Measurements from ENCODE around the gene MICAL3. TPM values are rescaled to one million over a fixed set of nuclear protein-coding genes. Genes with fewer than 3 reads are reported as not detected.

MICAL3 gene
- total RNA-seq, 1 donor from 2014 or later: 31.2 TPM

- intact Hi-C loops (cut with DNase I): no loop called here
- DNase-seq: no peak
- Histone ChIP-seq H3K27ac (no peak overlapping the region), H3K4me1 (peaks cover 12% of the 10 kb centered on the region), H3K9me3 (no peaks in the 10 kb centered on the region), H3K27me3 (no peaks in the 10 kb centered on the region), H3K4me3 (no peak overlapping the region), H3K36me3 (no peaks in the 10 kb centered on the region)
- peak; percentile 25 for ATAC-seq
- no peak for TF ChIP-seq CTCF (IDR thresholded peaks at IDR 0.05)
Measured at GRCh38 chr22:17842386-17842785, 182.0 kb downstream of the MICAL3 start.

- H3K9me3 ChIP-seq: no peaks in the 10 kb centered on the region
- no peaks in the 10 kb centered on the region for H3K27me3 ChIP-seq
- no peak overlapping the region for H3K4me3 ChIP-seq
- ATAC-seq (no peak), DNase-seq (no peak)
- H3K27ac ChIP-seq: no peak overlapping the region
- peaks cover 10% of the 10 kb centered on the region for H3K4me1 ChIP-seq
- H3K36me3 ChIP-seq: no peaks in the 10 kb centered on the region
- intact Hi-C loops (cut with DNase I): no loop called here
- no peak for TF ChIP-seq CTCF (IDR thresholded peaks at IDR 0.05)
Measured at GRCh38 chr22:17841836-17842235, 182.5 kb downstream of the MICAL3 start.

- Histone ChIP-seq H3K9me3 (no peaks in the 10 kb centered on the region), H3K36me3 (no peaks in the 10 kb centered on the region), H3K27me3 (no peaks in the 10 kb centered on the region), H3K4me1 (no peaks in the 10 kb centered on the region), H3K27ac (no peak overlapping the region), H3K4me3 (no peak overlapping the region)
- ATAC-seq (no peak), DNase-seq (no peak)
- no peak for TF ChIP-seq CTCF (IDR thresholded peaks at IDR 0.05)
- intact Hi-C loops (cut with DNase I): no loop called here
Measured at GRCh38 chr22:17838180-17838865, 186.0 kb downstream of the MICAL3 start.

DNA sequence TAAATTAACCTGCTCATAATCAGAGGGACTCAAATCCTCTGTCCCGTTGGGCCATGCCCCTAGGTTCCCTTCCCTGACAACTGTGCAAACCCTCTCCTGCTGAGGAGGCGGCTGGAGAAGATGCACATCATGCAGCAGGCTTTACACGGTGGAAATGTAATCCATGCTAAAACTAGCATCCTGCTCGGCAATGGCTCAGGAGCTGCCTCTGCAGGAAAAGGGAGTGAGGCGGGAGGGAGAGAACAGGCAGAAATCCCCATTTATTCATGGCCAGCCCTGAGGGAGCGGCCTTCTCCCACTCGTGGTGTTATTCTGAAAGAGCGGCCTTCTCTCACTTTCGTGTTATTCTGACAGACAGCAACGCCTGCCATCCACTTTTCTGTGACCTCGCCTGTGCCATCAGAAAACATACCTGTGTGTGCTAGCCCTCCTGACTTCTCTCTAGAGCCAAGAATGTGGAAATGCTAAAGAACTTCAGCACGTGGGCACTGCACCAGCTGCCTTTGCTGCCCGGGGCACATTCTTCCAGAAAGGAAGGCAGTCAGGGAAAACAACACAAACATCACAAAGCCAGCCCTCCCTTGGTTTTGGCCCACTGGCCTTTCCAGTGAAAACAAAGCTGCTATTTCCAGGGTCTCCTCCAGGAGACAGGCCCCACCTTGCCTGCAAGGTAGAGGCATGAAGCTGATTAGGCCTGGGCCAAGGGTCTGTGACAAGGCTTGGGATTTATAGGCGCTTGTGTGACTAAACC is 187.2 kb downstream of the MICAL3 start:
- intact Hi-C loops (cut with DNase I): no loop called here
- H3K27ac ChIP-seq: no peak overlapping the region
- no peaks in the 10 kb centered on the region for H3K36me3 ChIP-seq
- no peaks in the 10 kb centered on the region for H3K9me3 ChIP-seq
- H3K4me3 ChIP-seq: no peak overlapping the region
- H3K4me1 ChIP-seq: no peaks in the 10 kb centered on the region
- no peak for TF ChIP-seq CTCF (IDR thresholded peaks at IDR 0.05)
- no peak for DNase-seq
- peak; percentile 73 for ATAC-seq
- H3K27me3 ChIP-seq: no peaks in the 10 kb centered on the region

GRCh38 chr22:17835256-17835655 is 189.1 kb downstream of the MICAL3 start:
- intact Hi-C loops (cut with DNase I): no loop called here
- no peak for ATAC-seq
- Histone ChIP-seq H3K27me3 (no peaks in the 10 kb centered on the region), H3K36me3 (no peaks in the 10 kb centered on the region), H3K9me3 (no peaks in the 10 kb centered on the region), H3K4me3 (no peak overlapping the region), H3K4me1 (peaks cover 2% of the 10 kb centered on the region), H3K27ac (no peak overlapping the region)
- DNase-seq: no peak
- TF ChIP-seq CTCF (IDR thresholded peaks at IDR 0.05): no peak

All from upper lobe of right lung (tissue), 1 donor.